GM12878 (cell line): ENCODE results near the gene PPFIA4. TPM values are rescaled to one million over a fixed set of nuclear protein-coding genes. Genes with fewer than 3 reads are reported as not detected.

Experiments
- ATAC-seq: fragments of 200-7000 bp; cut with Tn5 transposase; 3 replicates; pipeline ENCODE4 v1.9.1; 2020; ENCODE audit warnings: mild to moderate bottlenecking, moderate library complexity
- BruUV-seq: library from RNA; stranded (reverse); fragments of 400-500 nt; replicated peaks from 2 replicates; lab custom pipeline; 2021; lab: Mats Ljungman, UMichigan
- CTCF ChIA-PET: fragments of 300-600 bp; sonication (Branson Sonifier 250); formaldehyde crosslinking; extraction: SDS; loops from one replicate; lab custom pipeline; 2021; ENCODE audit warnings: inconsistent platforms; lab: Yijun Ruan, JAX
- POLR2A ChIA-PET: fragments of 350-600 bp; formaldehyde crosslinking; extraction: SDS; loops from one replicate; lab custom pipeline; 2021; ENCODE audit warnings: inconsistent platforms; lab: Charles Lee
- RAD21 ChIA-PET: fragments of 300-600 bp; sonication (Branson Sonifier 250); formaldehyde crosslinking; loops from one replicate; lab custom pipeline; 2023; ENCODE audit warnings: antibody characterized with exemption; ENCODE audit not compliant: unreplicated experiment; lab: Charles Lee
- SMC1A ChIA-PET: fragments of 300-600 bp; sonication (Branson Sonifier 250); formaldehyde crosslinking; loops from one replicate; lab custom pipeline; 2023; ENCODE audit not compliant: unreplicated experiment, uncharacterized antibody; lab: Charles Lee
- DNase-seq: peaks from one replicate; pipeline ENCODE4 v3.0.0-alpha.2; 2011; ENCODE audit warnings: low read depth, low spot score
- FAIRE-seq: peaks from 3 replicates; lab custom pipeline; 2011; peaks lifted over from hg19 to GRCh38; lab: Jason Lieb, UNC
- H2AFZ ChIP-seq: 2 replicates; pipeline ENCODE4 v1.6.0; 2011; ENCODE audit warnings: low read depth, low read length, control low read depth; ENCODE audit not compliant: control insufficient read depth
- H3K27ac ChIP-seq: 2 replicates; pipeline ENCODE4 v1.5.1; 2011; ENCODE audit warnings: control low read depth; ENCODE audit not compliant: control insufficient read depth, insufficient read depth
- H3K27me3 ChIP-seq, 2 experiments: replicated peaks in 1 of 2; 2 replicates each; pipeline versions ENCODE4 v1.6.0 to v1.6.1; 2011; ENCODE audit warnings: low read length in 1 of 2; ENCODE audit not compliant: control insufficient read depth in 2 of 2, insufficient read depth in 2 of 2
- H3K36me3 ChIP-seq, 2 experiments: 2 replicates each; pipeline ENCODE4 v1.5.1; 2011; ENCODE audit warnings: low read length in 1 of 2; ENCODE audit not compliant: control insufficient read depth in 2 of 2, insufficient read depth in 2 of 2
- H3K4me1 ChIP-seq: 2 replicates; pipeline ENCODE4 v1.6.1; 2011; ENCODE audit warnings: mild to moderate bottlenecking, low read length, moderate library complexity, mixed read lengths; ENCODE audit not compliant: control insufficient read depth, insufficient read depth
- H3K4me2 ChIP-seq: 2 replicates; pipeline ENCODE4 v1.6.0; 2011; ENCODE audit warnings: control low read depth; ENCODE audit not compliant: control insufficient read depth, insufficient read depth
- H3K4me3 ChIP-seq: fragments of 200-600 bp; sonication (generic); 2 replicates; pipeline ENCODE4 v1.5.1; 2016
- H3K79me2 ChIP-seq: 2 replicates; pipeline ENCODE4 v1.6.0; 2011; ENCODE audit warnings: low read length; ENCODE audit not compliant: control insufficient read depth, insufficient read depth
- H3K9ac ChIP-seq: 2 replicates; pipeline ENCODE4 v1.8.0; 2011; ENCODE audit warnings: low read length, control low read depth, mixed read lengths; ENCODE audit not compliant: control insufficient read depth, insufficient read depth
- H3K9me3 ChIP-seq: replicated peaks from 3 replicates; pipeline ENCODE4 v1.5.1; 2011; ENCODE audit warnings: mild to moderate bottlenecking, low read length; ENCODE audit not compliant: control insufficient read depth, insufficient read depth
- H4K20me1 ChIP-seq: 2 replicates; pipeline ENCODE4 v1.6.0; 2011; ENCODE audit not compliant: control insufficient read depth, insufficient read depth
- ATF2 ChIP-seq: IDR thresholded peaks from 2 replicates; pipeline ENCODE4 v1.6.1; 2012; ENCODE audit warnings: low read length, inconsistent platforms
- CBFB ChIP-seq: IDR thresholded peaks from 2 replicates; pipeline ENCODE4 v1.6.1; 2016; ENCODE audit warnings: antibody characterized with exemption, low read depth
- CREM ChIP-seq: IDR thresholded peaks from 2 replicates; pipeline ENCODE4 v1.6.1; 2014; ENCODE audit warnings: antibody characterized with exemption, low read depth
- ESRRA ChIP-seq: IDR thresholded peaks from 2 replicates; pipeline ENCODE4 v1.6.1; 2012; ENCODE audit warnings: mild to moderate bottlenecking, low read length, improper control_type of control experiment
- JUND ChIP-seq: IDR thresholded peaks from 2 replicates; pipeline ENCODE4 v1.6.1; 2012; ENCODE audit warnings: low read depth, mild to moderate bottlenecking, low read length, improper control_type of control experiment, moderate library complexity
- MEF2A ChIP-seq: IDR thresholded peaks from 2 replicates; pipeline ENCODE4 v1.6.1; 2011; ENCODE audit warnings: low read depth, mild to moderate bottlenecking, low read length, moderate library complexity; ENCODE audit not compliant: insufficient read depth
- PAX8 ChIP-seq: fragments of 450-650 bp; IDR thresholded peaks from 2 replicates; pipeline ENCODE4 v1.6.1; 2017; ENCODE audit warnings: mild to moderate bottlenecking, moderate library complexity
- SMAD1 ChIP-seq: fragments of 450-650 bp; IDR thresholded peaks from 2 replicates; pipeline ENCODE4 v1.6.1; 2018; ENCODE audit warnings: mild to moderate bottlenecking, low read depth; ENCODE audit not compliant: partially characterized antibody
- SREBF1 ChIP-seq: IDR thresholded peaks from 2 replicates; pipeline ENCODE4 v1.6.1; 2012; ENCODE audit warnings: mild to moderate bottlenecking, low read length
- USF2 ChIP-seq: IDR thresholded peaks from 2 replicates; pipeline ENCODE4 v1.6.1; 2011; ENCODE audit warnings: low read depth, low read length, improper control_type of control experiment, borderline replicate concordance
- WGBS: methylation state at CpG from one replicate; pipeline ENCODE4 v1.1.6; 2016; ENCODE audit warnings: low lambda C conversion rate; ENCODE audit not compliant: insufficient replicate concordance, insufficient coverage; ENCODE audit errors: missing lambda C conversion rate; 5-methylcytosine and 5-hydroxymethylcytosine counted together
- in situ Hi-C: fragments of 300-500 bp; cut with MboI; formaldehyde crosslinking; loops from 9 replicates; pipeline ENCODE4 v1.14.3; 2018; ENCODE audit warnings: mixed read lengths
- intact Hi-C: fragments of 100-400 bp; cut with micrococcal nuclease; formaldehyde crosslinking; loops from one replicate; pipeline ENCODE4 v1.14.2; 2022; ENCODE audit not compliant: unreplicated experiment
- polyA plus RNA-seq, 11 experiments: library from polyadenylated mRNA; depleted of rRNA in 4 of 11; unstranded in 6 of 11; stranded (reverse) in 5 of 11; fragments of >200 nt; fragmentation: Nextera tagmentation in 4 of 11; fragmentation: Illumina TruSeq in 1 of 11; extraction: Ambion mirVana in 4 of 11; extraction: Trizol in 1 of 11; gene quantifications; 1 replicate in 1 of 11; 2 replicates in 10 of 11; pipeline versions ENCODE4 v1.2.1 to v1.2.3, GENCODE V29; 2011 to 2016; ENCODE audit warnings: inconsistent platforms in 2 of 11, missing spikeins in 2 of 11, low read depth in 1 of 11
- total RNA-seq, 4 experiments: library from RNA; depleted of rRNA in 3 of 4; stranded (reverse); fragments of >200 nt in 3 of 4; fragmentation: Illumina TruSeq in 1 of 4; extraction: Trizol in 1 of 4; gene quantifications; 2 replicates each; pipeline versions ENCODE4 v1.2.1 to v1.2.3, GENCODE V29; 2013 to 2021
- TF ChIP-seq, protein P1 (sequence below): fragments of 450-650 bp; IDR thresholded peaks from 2 replicates; pipeline ENCODE4 v1.6.1; 2017; ENCODE audit warnings: mild to moderate bottlenecking, low read depth, inconsistent platforms; ENCODE audit not compliant: poor library complexity, severe bottlenecking
- TF ChIP-seq, protein P2 (sequence below): fragments of 450-650 bp; conservative IDR thresholded peaks from 2 replicates; pipeline ENCODE4 v1.6.1; 2017; ENCODE audit warnings: mild to moderate bottlenecking, moderate library complexity
- TF ChIP-seq, protein P3 (sequence below): fragments of 450-650 bp; IDR thresholded peaks from 2 replicates; pipeline ENCODE4 v1.6.1; 2017; ENCODE audit warnings: mild to moderate bottlenecking, moderate library complexity

Gene PPFIA4
- total and polyA plus RNA-seq, 10 of the 15 experiments (the other 5 are each of a cell fraction or from before 2014, with no cell fraction given), result 0.02 to 19.7 (median 0.34) TPM; not detected in 1

DNA sequence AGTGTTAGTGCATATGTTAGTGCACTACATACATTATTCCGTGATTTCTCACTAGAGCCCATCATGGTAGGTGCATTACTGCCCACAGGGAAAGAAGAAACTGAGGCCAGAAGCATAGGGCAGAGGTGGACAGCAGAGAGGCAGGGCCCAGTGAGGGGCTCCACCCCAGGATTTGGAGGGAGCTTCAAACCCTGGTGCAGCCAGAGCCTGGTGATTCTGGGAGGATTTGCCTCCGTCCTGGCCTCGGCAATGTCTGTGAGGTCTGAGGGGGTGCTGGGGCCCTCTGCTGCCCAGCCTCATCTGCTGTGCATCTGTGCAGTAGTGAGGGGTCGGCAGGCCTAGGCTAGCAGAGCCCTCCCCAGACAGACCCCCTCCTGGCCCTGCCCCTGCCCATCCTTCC lies 22.8 kb downstream of the PPFIA4 start:
- H3K36me3 ChIP-seq, result no peaks in the 10 kb centered on the region
- no TSS peak for BruUV-seq
- FAIRE-seq, result no peak
- intact Hi-C loops, result no loop called here
- DNase-seq, result no peak
- ChIA-PET RAD21 (no interaction called here), POLR2A (no interaction called here)
- no peak for TF ChIP-seq ESRRA
- TF ChIP-seq PAX8, result no peak
- TF ChIP-seq, protein P1, sequence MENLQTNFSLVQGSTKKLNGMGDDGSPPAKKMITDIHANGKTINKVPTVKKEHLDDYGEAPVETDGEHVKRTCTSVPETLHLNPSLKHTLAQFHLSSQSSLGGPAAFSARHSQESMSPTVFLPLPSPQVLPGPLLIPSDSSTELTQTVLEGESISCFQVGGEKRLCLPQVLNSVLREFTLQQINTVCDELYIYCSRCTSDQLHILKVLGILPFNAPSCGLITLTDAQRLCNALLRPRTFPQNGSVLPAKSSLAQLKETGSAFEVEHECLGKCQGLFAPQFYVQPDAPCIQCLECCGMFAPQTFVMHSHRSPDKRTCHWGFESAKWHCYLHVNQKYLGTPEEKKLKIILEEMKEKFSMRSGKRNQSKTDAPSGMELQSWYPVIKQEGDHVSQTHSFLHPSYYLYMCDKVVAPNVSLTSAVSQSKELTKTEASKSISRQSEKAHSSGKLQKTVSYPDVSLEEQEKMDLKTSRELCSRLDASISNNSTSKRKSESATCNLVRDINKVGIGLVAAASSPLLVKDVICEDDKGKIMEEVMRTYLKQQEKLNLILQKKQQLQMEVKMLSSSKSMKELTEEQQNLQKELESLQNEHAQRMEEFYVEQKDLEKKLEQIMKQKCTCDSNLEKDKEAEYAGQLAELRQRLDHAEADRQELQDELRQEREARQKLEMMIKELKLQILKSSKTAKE, result no peak
- no peak for TF ChIP-seq SMAD1
- no peak for TF ChIP-seq SREBF1
- TF ChIP-seq CBFB, result no peak
- TF ChIP-seq CREM, result no peak
- TF ChIP-seq, protein P2, sequence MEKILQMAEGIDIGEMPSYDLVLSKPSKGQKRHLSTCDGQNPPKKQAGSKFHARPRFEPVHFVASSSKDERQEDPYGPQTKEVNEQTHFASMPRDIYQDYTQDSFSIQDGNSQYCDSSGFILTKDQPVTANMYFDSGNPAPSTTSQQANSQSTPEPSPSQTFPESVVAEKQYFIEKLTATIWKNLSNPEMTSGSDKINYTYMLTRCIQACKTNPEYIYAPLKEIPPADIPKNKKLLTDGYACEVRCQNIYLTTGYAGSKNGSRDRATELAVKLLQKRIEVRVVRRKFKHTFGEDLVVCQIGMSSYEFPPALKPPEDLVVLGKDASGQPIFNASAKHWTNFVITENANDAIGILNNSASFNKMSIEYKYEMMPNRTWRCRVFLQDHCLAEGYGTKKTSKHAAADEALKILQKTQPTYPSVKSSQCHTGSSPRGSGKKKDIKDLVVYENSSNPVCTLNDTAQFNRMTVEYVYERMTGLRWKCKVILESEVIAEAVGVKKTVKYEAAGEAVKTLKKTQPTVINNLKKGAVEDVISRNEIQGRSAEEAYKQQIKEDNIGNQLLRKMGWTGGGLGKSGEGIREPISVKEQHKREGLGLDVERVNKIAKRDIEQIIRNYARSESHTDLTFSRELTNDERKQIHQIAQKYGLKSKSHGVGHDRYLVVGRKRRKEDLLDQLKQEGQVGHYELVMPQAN, result no peak
- no peak for TF ChIP-seq USF2
- TF ChIP-seq, protein P3, sequence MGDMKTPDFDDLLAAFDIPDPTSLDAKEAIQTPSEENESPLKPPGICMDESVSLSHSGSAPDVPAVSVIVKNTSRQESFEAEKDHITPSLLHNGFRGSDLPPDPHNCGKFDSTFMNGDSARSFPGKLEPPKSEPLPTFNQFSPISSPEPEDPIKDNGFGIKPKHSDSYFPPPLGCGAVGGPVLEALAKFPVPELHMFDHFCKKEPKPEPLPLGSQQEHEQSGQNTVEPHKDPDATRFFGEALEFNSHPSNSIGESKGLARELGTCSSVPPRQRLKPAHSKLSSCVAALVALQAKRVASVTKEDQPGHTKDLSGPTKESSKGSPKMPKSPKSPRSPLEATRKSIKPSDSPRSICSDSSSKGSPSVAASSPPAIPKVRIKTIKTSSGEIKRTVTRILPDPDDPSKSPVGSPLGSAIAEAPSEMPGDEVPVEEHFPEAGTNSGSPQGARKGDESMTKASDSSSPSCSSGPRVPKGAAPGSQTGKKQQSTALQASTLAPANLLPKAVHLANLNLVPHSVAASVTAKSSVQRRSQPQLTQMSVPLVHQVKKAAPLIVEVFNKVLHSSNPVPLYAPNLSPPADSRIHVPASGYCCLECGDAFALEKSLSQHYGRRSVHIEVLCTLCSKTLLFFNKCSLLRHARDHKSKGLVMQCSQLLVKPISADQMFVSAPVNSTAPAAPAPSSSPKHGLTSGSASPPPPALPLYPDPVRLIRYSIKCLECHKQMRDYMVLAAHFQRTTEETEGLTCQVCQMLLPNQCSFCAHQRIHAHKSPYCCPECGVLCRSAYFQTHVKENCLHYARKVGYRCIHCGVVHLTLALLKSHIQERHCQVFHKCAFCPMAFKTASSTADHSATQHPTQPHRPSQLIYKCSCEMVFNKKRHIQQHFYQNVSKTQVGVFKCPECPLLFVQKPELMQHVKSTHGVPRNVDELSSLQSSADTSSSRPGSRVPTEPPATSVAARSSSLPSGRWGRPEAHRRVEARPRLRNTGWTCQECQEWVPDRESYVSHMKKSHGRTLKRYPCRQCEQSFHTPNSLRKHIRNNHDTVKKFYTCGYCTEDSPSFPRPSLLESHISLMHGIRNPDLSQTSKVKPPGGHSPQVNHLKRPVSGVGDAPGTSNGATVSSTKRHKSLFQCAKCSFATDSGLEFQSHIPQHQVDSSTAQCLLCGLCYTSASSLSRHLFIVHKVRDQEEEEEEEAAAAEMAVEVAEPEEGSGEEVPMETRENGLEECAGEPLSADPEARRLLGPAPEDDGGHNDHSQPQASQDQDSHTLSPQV, result no peak
- no peak for TF ChIP-seq ATF2
- no peak for TF ChIP-seq MEF2A
- no peak for TF ChIP-seq JUND
- TF ChIP-seq, all 136 proteins: peak for 0
- Histone ChIP-seq H3K27me3 (peaks cover 0 to 2% of the 10 kb centered on the region in 2 experiments; a peak in 1 of 4 replicates), H2AFZ (no peak overlapping the region), H3K4me1 (no peaks in the 10 kb centered on the region), H3K4me3 (no peak overlapping the region), H3K4me2 (no peak overlapping the region), H3K79me2 (no peaks in the 10 kb centered on the region), H4K20me1 (no peaks in the 10 kb centered on the region), H3K9ac (no peak overlapping the region), H3K9me3 (no peaks in the 10 kb centered on the region), H3K27ac (no peak overlapping the region)
- in situ Hi-C loops, result no loop called here
- ChIA-PET SMC1A (no interaction called here), CTCF (no interaction called here)
- WGBS, result 56% methylated on average over 4 of the region's 4 CpGs
- no peak for ATAC-seq
